Activated naive CD8-positive, alpha-beta T cell treated with anti-CD3 and anti-CD28 coated beads, Interleukin-2, amount 10 ng/mL, durations not matched to agents 7 days and 5 days (primary cell): ENCODE results near the gene LRP1B. TPM values are rescaled to one million over a fixed set of nuclear protein-coding genes. Genes with fewer than 3 reads are reported as not detected.

ENCODE experiments used
- ATAC-seq: fragments of 150-1000 bp; cut with Tn5 transposase; one replicate; pipeline ENCODE4 v1.10.0; 2021; ENCODE audit warnings: low read depth, moderate library complexity
- POLR2A ChIA-PET: fragments of 350-600 bp; sonication (Branson Sonifier 250); formaldehyde crosslinking; loops from one replicate; lab custom pipeline; 2021; ENCODE audit warnings: antibody characterized with exemption; lab: Charles Lee
- DNase-seq: peaks from one replicate; pipeline ENCODE4 v3.0.0; 2021
- H3K27ac Mint-ChIP-seq: one replicate; pipeline ENCODE4 v1.8.0; 2022; ENCODE audit warnings: mild to moderate bottlenecking, mixed read lengths
- H3K27me3 Mint-ChIP-seq: one replicate; pipeline ENCODE4 v1.8.0; 2022; ENCODE audit warnings: mild to moderate bottlenecking, moderate library complexity, mixed read lengths
- H3K36me3 Mint-ChIP-seq: one replicate; pipeline ENCODE4 v1.8.0; 2021; ENCODE audit warnings: mild to moderate bottlenecking, mixed read lengths
- H3K4me1 Mint-ChIP-seq: one replicate; pipeline ENCODE4 v1.8.0; 2021; ENCODE audit warnings: mixed read lengths
- H3K4me3 Mint-ChIP-seq: one replicate; pipeline ENCODE4 v1.8.0; 2022; ENCODE audit warnings: mild to moderate bottlenecking, moderate library complexity, mixed read lengths
- H3K9me3 Mint-ChIP-seq: one replicate; pipeline ENCODE4 v1.8.0; 2021; ENCODE audit warnings: mixed read lengths
- total RNA-seq, 2 experiments: library from RNA; stranded (reverse); gene quantifications; one replicate each; pipeline ENCODE4 v1.2.3, GENCODE V29; 2021

LRP1B gene
- total RNA-seq, 2 experiments from 2014 or later: not detected

DNA sequence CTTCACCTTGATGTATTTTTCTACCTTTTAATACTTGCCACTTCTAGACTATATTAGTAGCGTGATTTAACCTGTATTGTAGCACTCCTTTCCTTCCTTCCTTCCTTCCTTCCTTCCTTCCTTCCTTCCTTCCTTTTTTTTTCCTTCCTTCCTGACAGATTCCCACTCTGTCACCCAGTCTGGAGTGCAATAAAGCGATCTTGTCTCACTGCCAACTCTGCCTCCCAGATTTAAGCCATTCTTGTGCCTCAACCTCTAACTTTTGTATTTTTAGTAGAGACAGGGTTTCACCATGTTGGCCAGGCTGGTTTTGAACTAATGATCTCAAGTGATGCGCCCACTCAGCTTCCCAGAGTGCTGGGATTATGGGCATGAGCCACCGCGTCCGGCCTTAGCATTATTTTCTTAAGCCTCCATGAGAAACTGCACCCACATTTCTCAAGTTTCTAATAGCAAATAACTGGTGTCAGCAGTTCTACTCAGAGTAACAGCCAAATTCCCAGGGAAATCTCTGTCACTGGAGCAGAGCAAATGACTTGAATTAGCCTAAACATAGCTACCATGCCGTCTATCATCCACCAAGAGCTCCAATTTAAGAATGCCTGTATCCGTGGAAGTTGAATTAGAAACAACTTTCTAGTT lies 529.2 kb downstream of the LRP1B start:
- no peaks in the 10 kb centered on the region for H3K9me3 Mint-ChIP-seq
- POLR2A ChIA-PET: no interaction called here
- H3K36me3 Mint-ChIP-seq: no peaks in the 10 kb centered on the region
- H3K4me3 Mint-ChIP-seq: no peak overlapping the region
- no peak for DNase-seq
- H3K4me1 Mint-ChIP-seq: no peaks in the 10 kb centered on the region
- no peaks in the 10 kb centered on the region for H3K27me3 Mint-ChIP-seq
- no peak overlapping the region for H3K27ac Mint-ChIP-seq
- ATAC-seq: no peak

DNA sequence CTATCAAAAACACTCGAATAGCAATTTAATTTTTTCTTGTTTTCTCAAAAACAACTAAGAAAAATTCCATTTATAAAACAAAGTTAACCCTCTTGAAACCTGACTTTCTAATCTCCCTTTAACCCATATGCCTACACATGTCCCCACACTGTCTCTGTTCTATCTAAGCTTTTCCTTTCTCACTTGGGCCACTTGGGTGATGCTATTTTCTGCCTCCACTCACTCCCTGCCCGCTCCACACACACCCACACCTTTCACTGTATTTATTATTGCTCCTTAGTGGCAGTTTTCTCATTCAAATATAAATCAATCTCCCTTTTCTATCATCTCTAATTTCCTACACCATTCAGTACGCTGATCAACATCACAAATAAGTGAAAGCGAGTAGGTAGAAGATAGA lies 531.1 kb downstream of the LRP1B start:
- POLR2A ChIA-PET: no interaction called here
- Mint-ChIP-seq H3K36me3 (no peaks in the 10 kb centered on the region), H3K4me1 (no peaks in the 10 kb centered on the region), H3K27ac (no peak overlapping the region), H3K27me3 (no peaks in the 10 kb centered on the region), H3K4me3 (no peak overlapping the region), H3K9me3 (no peaks in the 10 kb centered on the region)
- ATAC-seq: no peak
- no peak for DNase-seq

GRCh38 chr2:141598982-141599381 lies 531.8 kb downstream of the LRP1B start:
- POLR2A ChIA-PET: no interaction called here
- Mint-ChIP-seq H3K27me3 (no peaks in the 10 kb centered on the region), H3K36me3 (no peaks in the 10 kb centered on the region), H3K27ac (no peak overlapping the region), H3K4me1 (no peaks in the 10 kb centered on the region), H3K4me3 (no peak overlapping the region), H3K9me3 (no peaks in the 10 kb centered on the region)
- no peak for ATAC-seq
- DNase-seq: no peak

GRCh38 chr2:141595316-141595920 lies 535.4 kb downstream of the LRP1B start:
- Mint-ChIP-seq H3K27ac (no peak overlapping the region), H3K9me3 (peaks cover 1% of the 10 kb centered on the region), H3K4me3 (no peak overlapping the region), H3K36me3 (no peaks in the 10 kb centered on the region), H3K4me1 (no peaks in the 10 kb centered on the region), H3K27me3 (no peaks in the 10 kb centered on the region)
- no peak for DNase-seq
- POLR2A ChIA-PET: no interaction called here
- no peak for ATAC-seq

DNA sequence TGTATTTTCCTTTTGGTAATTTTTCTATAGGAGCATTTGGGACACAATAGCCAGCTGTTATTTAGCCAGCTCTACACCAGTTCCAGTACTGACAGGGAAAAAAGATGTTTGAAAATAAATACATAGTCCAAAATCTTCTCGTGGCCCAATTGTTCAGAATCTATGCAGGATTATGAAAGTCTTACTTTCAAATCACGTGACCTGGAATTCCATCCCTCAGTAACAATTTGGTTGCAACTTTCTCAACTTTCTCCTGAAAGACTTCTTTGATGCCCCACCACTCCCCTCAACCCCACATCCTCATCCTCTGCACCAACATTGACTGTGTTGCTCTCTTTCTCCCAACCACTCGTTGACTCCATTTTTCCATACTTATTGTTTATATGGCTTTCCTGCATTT lies 539.0 kb downstream of the LRP1B start:
- Mint-ChIP-seq H3K4me3 (no peak overlapping the region), H3K27ac (no peak overlapping the region), H3K4me1 (no peaks in the 10 kb centered on the region), H3K36me3 (no peaks in the 10 kb centered on the region), H3K27me3 (no peaks in the 10 kb centered on the region), H3K9me3 (peaks cover 1% of the 10 kb centered on the region)
- DNase-seq (no peak), ATAC-seq (no peak)
- POLR2A ChIA-PET: no interaction called here

DNA sequence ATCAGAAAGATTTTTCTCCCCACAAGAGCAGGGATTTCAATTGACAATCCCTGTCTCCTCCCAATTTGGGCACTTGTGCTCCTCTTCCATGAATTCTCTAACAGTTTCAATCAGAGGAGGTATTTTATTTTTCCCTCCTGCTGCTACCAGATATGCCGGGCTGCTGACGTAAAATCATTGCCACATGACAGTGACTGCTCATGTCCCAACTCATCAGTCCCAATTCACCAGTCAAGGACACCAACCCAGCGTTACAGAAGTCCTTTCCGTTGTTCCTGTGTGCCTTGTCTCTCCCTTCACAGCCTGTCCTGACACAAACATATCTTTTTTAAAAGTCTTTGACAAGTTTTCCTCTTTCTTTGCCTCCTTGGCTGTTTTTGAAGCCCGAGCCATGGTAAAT lies 540.2 kb downstream of the LRP1B start:
- H3K36me3 Mint-ChIP-seq: no peaks in the 10 kb centered on the region
- POLR2A ChIA-PET: no interaction called here
- H3K27ac Mint-ChIP-seq: no peak overlapping the region
- no peaks in the 10 kb centered on the region for H3K27me3 Mint-ChIP-seq
- peaks cover 1% of the 10 kb centered on the region for H3K9me3 Mint-ChIP-seq
- ATAC-seq (no peak), DNase-seq (no peak)
- H3K4me3 Mint-ChIP-seq: no peak overlapping the region
- H3K4me1 Mint-ChIP-seq: no peaks in the 10 kb centered on the region

GRCh38 chr2:141589314-141589713 lies 541.5 kb downstream of the LRP1B start:
- Mint-ChIP-seq H3K9me3 (peaks cover 1% of the 10 kb centered on the region), H3K4me3 (no peak overlapping the region), H3K36me3 (no peaks in the 10 kb centered on the region), H3K4me1 (no peaks in the 10 kb centered on the region), H3K27me3 (no peaks in the 10 kb centered on the region), H3K27ac (no peak overlapping the region)
- DNase-seq (no peak), ATAC-seq (no peak)
- POLR2A ChIA-PET: no interaction called here

- Mint-ChIP-seq H3K9me3 (peaks cover under 1% of the 10 kb centered on the region), H3K27ac (no peak overlapping the region), H3K4me1 (no peaks in the 10 kb centered on the region), H3K4me3 (no peak overlapping the region), H3K36me3 (no peaks in the 10 kb centered on the region), H3K27me3 (no peaks in the 10 kb centered on the region)
- DNase-seq (no peak), ATAC-seq (no peak)
- POLR2A ChIA-PET: no interaction called here
Observed at GRCh38 chr2:141586985-141587384, 543.8 kb downstream of the LRP1B start.

- ATAC-seq: no peak
- H3K27me3 Mint-ChIP-seq: no peaks in the 10 kb centered on the region
- no peak overlapping the region for H3K4me3 Mint-ChIP-seq
- no peaks in the 10 kb centered on the region for H3K36me3 Mint-ChIP-seq
- H3K27ac Mint-ChIP-seq: no peak overlapping the region
- DNase-seq: no peak
- no peaks in the 10 kb centered on the region for H3K4me1 Mint-ChIP-seq
- POLR2A ChIA-PET: no interaction called here
- H3K9me3 Mint-ChIP-seq: no peaks in the 10 kb centered on the region
Observed at GRCh38 chr2:141582213-141582612, 548.6 kb downstream of the LRP1B start.

- Mint-ChIP-seq H3K4me3 (no peak overlapping the region), H3K27ac (no peak overlapping the region), H3K9me3 (peaks cover under 1% of the 10 kb centered on the region), H3K4me1 (no peaks in the 10 kb centered on the region), H3K36me3 (no peaks in the 10 kb centered on the region), H3K27me3 (no peaks in the 10 kb centered on the region)
- ATAC-seq: no peak
- POLR2A ChIA-PET: no interaction called here
- DNase-seq: no peak
Observed at GRCh38 chr2:141579071-141579470, 551.7 kb downstream of the LRP1B start.

DNA sequence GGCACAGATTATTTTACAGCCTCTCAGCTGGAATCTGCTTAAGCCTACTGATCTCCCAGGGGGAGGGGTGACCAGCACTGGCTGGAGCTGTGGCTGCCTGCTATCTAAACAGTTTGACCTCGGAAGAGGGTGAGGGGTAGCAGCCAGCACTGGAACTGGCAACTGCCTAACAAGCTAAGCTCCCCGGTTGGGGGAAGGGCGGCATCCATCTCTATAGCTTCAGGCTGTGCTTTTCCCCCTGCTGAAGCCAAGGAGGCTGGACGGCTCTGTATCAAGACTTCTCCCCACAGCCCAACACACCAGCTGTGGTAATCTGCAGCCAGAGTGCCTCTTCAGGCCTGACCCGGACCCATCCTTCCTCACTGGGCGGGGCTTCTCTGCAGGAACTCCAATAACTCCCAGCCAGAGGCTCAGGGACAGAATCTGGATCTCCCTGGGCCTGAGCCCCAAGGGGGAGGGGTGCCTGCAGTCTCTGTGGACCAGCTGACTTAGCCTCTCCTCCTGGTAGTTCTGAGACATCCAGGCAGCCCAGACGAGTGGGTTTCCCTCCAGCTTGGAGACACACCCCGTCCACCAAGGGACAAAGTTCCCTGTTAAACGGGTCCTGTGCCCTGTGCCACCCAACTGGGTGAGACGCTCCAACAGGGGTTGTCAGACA lies 560.2 kb downstream of the LRP1B start:
- no peaks in the 10 kb centered on the region for H3K4me1 Mint-ChIP-seq
- no peak overlapping the region for H3K27ac Mint-ChIP-seq
- POLR2A ChIA-PET: no interaction called here
- H3K4me3 Mint-ChIP-seq: no peak overlapping the region
- no peaks in the 10 kb centered on the region for H3K27me3 Mint-ChIP-seq
- ATAC-seq: no peak
- no peak for DNase-seq
- peaks cover 11% of the 10 kb centered on the region for H3K9me3 Mint-ChIP-seq
- no peaks in the 10 kb centered on the region for H3K36me3 Mint-ChIP-seq

- no peaks in the 10 kb centered on the region for H3K4me1 Mint-ChIP-seq
- no peak overlapping the region for H3K27ac Mint-ChIP-seq
- no peak overlapping the region for H3K4me3 Mint-ChIP-seq
- POLR2A ChIA-PET: no interaction called here
- ATAC-seq: no peak
- H3K9me3 Mint-ChIP-seq: peaks cover 11% of the 10 kb centered on the region
- no peaks in the 10 kb centered on the region for H3K36me3 Mint-ChIP-seq
- no peaks in the 10 kb centered on the region for H3K27me3 Mint-ChIP-seq
- DNase-seq: no peak
Observed at GRCh38 chr2:141569941-141570340, 560.9 kb downstream of the LRP1B start.

DNA sequence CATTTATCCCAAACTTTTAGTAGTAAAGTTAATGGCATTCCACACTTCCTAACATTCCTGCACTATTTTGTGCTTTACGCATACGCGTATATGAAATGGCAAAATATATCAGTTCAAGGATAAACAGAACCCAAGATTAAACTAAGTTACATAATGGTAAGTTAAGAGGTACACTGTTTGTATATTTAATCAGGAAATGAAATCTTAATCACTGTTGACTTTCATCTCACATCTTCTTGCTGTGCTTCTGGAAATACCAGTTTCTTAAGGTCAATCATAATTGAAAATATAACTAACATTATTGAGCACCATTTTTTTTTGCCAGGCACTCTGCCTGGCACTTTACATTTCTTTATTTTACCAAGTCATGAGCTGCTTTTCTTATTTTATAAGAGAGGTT lies 565.2 kb downstream of the LRP1B start:
- no peaks in the 10 kb centered on the region for H3K36me3 Mint-ChIP-seq
- POLR2A ChIA-PET: no interaction called here
- DNase-seq (no peak), ATAC-seq (no peak)
- H3K4me3 Mint-ChIP-seq: no peak overlapping the region
- H3K27ac Mint-ChIP-seq: no peak overlapping the region
- no peaks in the 10 kb centered on the region for H3K9me3 Mint-ChIP-seq
- no peaks in the 10 kb centered on the region for H3K4me1 Mint-ChIP-seq
- no peaks in the 10 kb centered on the region for H3K27me3 Mint-ChIP-seq

DNA sequence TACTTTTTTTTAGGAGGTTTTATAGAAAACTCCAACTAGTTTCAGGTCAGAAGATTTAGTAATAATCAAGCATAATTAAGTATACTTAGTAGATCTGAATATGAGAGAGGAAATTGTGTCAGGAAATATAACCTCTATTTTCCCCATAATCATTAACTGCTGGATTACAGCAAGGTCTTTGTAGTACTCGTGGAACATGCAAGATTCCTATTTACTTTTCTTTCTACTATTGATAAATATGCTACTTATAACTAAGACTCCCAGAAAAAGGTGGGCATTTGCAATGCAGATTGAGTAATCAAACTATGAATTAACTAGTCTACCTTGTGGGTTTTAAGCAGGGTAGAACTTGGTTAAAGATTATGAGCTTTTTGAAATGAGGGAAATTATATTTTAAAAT lies 570.1 kb downstream of the LRP1B start:
- no peaks in the 10 kb centered on the region for H3K36me3 Mint-ChIP-seq
- H3K9me3 Mint-ChIP-seq: no peaks in the 10 kb centered on the region
- H3K4me3 Mint-ChIP-seq: no peak overlapping the region
- DNase-seq: no peak
- no peak overlapping the region for H3K27ac Mint-ChIP-seq
- no peak for ATAC-seq
- no peaks in the 10 kb centered on the region for H3K27me3 Mint-ChIP-seq
- POLR2A ChIA-PET: no interaction called here
- H3K4me1 Mint-ChIP-seq: no peaks in the 10 kb centered on the region
